GM12874 (cell line): Measurements from ENCODE around the gene BATF2.

Experiments
- CTCF ChIP-seq: IDR thresholded peaks from 2 replicates; pipeline ENCODE4 v1.5.1; 2011; ENCODE audit warnings: low read depth, mild to moderate bottlenecking, control low read depth, low read length, moderate library complexity; ENCODE audit not compliant: insufficient read depth

BATF2 gene

DNA sequence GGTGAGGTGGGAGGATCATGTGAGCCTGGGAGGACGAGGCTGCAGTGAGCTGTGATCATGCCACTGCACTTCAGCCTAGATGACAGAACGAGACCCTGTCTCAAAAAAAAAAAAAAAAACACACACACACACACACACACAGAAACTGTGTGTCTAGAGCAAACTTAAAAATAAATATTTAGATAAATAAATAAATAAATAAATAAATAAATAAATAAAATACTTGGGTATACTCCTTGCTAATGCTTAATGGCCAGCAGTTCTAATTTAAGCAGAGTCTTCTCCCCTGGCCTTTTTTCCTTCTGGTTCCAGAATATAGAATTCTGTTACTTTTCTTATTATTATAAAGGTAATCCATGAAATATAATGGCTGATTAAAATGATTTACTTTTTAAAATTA lies 12.1 kb upstream of the BATF2 start:
- no peak for TF ChIP-seq CTCF

DNA sequence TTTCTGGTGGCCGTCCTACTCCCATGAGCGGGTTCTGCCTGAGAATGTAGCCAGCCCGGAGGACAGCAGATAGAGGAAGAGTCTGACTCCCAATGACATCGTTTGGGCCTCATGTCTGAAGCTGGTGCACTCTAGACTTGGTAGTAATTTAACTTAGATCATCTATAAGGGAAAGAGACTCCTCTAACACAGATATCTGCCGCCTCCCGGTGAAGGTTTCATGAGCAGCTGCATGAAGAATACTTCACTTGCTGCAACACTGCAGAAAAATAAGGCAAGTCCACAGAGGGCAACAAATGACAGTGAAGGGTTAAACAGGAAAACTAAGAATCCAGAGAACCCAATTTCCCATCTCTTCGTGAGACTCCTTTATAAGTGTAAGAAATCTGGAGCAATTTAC lies 11.2 kb upstream of the BATF2 start:
- TF ChIP-seq CTCF = no peak

DNA sequence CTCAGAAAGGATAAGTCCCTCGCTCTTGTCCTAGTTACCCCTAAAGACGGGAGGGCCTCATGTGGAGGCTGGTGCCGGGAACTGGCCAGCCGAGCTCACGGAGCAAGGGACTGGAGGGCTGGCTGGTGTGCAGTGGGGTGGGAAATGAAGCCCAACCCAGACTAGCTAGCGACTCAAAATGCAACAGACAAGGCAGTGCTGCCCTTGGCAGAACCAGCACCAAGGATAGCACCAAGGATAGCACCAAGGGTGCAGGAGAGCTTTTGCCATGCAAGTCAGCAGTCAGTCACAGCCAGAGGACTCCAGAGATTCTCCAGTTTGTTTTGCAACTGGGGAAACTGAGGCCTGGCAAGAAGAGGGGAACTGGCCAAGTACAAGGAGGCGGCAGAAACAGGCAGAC lies 6.5 kb upstream of the BATF2 start:
- TF ChIP-seq CTCF = no peak

DNA sequence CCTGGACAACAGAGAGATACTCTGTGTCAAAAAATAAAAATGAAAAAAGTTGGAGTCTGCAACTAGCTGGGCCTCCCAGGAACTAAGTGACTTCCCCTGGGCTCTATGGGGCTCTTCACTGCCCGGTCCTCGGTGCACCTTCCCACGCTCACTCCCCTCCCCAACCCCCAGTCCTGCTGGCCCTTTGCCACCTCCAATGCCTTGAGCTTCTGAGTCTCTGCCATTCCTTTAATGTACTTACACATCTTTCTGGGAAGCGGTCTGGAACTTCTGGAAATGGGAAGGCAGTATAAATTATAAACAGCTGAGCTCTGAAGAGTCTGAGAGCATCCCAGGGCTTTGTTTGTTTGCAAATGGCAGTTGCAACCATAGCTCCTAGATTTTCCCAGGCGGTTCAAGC lies 5.9 kb upstream of the BATF2 start:
- TF ChIP-seq CTCF = no peak

GRCh38 chr11:64999478-64999877 lies 2.7 kb upstream of the BATF2 start:
- TF ChIP-seq CTCF = no peak

- TF ChIP-seq CTCF = no peak
These were observed 2.1 kb upstream of the BATF2 start for GRCh38 chr11:64998690-64999431.

DNA sequence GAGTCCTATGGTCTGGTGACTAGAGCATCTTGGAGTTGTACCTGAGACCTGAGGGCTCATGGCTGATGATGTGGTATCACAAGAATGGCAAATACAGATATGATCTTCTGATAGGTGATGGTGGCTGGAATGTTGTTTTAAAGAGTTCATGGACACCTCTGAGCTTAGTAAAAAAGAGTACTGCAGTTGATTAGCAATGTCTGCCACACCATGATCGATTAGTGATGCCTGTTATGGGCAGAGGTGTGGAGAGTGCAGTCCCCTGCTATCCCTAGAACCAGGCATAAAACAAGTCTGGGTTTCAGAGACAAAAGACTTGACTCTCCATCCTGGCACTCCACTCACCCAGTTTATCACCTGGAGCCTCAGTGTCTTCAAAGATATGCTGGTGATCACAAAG lies 1.4 kb upstream of the BATF2 start:
- no peak for TF ChIP-seq CTCF
